ENCODE results near the gene JPH2.
"Not testable (repeated sequence)": the region's sequence is repeated elsewhere in the genome, so short reads cannot be mapped to it uniquely, and the experiment has no call there.

Gene JPH2

GRCh38 chr20:44211177-44212039 lies 24.4 kb upstream of the JPH2 start:
- peak; percentile 36 for DNase-seq (ENCODE audit: low read depth)

DNA sequence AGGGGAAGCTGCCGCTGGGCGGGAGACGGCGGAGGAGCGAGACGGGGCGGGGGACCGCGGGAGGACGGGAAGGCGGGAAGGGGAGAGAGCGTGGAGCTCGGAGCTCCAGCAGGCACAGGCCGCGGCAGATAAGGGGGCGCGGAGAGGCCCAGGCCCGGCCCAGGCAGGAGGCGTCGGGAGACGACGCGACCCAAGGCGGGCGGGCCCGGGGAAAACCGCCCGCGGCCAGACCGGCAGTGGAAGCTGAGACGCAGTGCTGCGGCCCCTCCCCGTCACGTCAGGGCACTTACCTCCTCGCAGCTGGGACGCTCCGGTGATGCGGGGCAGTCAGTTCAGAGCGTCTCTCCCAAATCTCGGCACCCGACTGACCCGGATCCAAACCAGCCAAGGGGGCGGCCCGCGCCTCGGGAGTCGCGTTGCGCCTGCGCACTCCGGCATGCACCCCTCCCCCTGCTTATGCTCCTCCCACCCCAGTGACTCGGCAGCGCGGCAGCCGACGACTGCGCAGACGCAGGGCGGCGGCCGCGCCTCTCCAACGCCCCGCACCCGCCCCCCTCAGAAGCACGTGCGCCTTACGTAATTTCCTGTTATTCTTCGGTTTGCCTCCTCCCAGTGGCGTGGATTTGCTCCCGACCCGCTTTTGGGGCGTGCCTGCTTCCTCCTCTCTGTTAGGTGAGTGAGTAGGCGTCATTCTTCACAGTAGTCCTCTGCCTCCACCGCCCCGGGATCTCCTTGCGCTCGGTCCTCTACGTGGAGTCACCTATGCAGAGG lies 23.6 kb upstream of the JPH2 start, which contains the start of gene OSER1:
Gene OSER1 (minus strand): TSS at position 366 of the 771 bp plus-strand sequence. CDS start 3,814 bp downstream, outside the sequence.
- peak; percentile 95 for DNase-seq (ENCODE audit: low read depth)

DNA sequence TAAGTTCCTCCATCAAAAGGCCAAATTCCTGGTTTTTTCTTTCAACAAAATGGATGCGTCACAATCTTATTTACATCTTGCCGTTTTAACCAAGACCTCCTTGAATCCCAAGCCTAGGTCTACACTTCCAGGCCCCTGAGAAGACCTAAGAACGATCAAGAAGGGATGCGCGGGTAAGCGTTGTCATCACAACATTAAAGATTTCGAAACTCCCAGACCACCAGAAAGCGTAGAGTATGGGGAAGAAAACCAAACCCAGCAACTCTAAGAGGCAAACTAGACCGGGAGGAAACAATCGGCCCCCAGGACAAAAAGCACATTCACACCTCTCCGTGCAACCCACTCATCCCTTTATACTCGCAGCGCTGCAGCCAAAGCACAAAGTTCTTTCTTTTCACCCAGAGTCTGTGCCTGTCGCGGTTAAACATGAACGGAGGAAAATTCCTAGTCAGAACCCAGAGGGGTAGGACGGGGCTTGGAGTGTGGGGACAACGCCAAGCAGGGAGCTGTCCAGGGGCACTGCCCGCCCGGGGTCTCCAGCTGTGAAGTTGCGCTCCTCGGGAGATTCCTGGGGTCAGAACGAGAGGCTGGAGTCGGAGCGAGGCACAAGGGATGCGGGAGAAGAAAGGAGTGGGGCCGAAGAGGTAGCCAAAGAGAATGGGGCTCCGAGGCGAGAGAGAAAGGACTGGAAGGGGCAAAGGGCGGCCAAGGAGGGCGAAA lies 22.9 kb upstream of the JPH2 start:
- peak; percentile 35 for DNase-seq (ENCODE audit: low read depth)

- peak; percentile 52 for DNase-seq (ENCODE audit: low read depth)
Observed at GRCh38 chr20:44208770-44209169, 21.8 kb upstream of the JPH2 start.

DNA sequence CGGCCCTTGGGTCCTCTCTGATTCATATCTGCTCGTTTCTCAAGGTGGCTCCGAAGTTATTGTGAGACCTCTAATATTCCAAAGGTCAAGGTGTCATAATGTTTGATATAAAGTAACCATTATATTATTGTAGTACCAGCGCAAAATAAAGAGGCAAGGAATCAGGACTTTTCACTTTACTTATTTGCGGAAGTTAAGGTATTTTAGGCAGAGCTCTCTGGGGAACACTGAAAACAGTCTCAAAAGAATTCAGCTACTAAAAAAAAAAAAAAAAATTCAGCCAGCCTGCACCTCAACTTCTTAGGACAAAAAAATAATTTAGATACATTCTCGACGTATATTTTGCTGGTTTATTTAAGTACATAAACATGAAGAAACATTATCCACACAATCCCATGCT lies 21.2 kb upstream of the JPH2 start:
- no peak for DNase-seq (ENCODE audit: low read depth)

DNA sequence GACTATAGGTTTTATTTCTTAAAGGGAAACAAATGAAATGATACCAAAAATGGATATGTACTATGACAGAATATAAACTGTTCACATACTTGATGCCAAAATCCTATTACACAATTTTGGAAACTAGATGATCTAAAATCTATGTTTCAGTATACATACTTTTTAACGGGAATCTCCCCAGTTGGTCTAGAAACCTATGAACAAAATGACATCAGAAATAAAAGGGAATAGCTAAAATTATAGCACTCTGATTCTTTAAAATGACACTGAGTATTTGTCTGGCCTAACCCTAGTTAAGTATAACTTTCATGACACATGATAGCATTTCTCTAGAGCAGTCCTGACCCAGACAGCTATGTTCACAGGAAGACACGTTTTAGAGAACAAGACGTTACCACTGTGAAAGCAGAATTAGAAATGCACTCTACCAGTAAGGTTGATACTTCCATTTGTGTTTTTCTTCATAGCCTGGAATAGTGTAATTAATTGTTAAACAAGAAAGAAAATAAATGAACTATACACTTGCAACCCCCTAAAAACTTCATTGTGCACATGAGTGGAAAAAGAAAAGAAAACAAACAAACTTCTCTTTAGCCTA lies 20.2 kb upstream of the JPH2 start:
- no peak for DNase-seq (ENCODE audit: low read depth)

GRCh38 chr20:44206132-44206531 lies 19.1 kb upstream of the JPH2 start:
- DNase-seq (ENCODE audit: low read depth), result no peak

GRCh38 chr20:44204832-44205215 lies 17.8 kb upstream of the JPH2 start:
- no peak for DNase-seq (ENCODE audit: low read depth)

DNA sequence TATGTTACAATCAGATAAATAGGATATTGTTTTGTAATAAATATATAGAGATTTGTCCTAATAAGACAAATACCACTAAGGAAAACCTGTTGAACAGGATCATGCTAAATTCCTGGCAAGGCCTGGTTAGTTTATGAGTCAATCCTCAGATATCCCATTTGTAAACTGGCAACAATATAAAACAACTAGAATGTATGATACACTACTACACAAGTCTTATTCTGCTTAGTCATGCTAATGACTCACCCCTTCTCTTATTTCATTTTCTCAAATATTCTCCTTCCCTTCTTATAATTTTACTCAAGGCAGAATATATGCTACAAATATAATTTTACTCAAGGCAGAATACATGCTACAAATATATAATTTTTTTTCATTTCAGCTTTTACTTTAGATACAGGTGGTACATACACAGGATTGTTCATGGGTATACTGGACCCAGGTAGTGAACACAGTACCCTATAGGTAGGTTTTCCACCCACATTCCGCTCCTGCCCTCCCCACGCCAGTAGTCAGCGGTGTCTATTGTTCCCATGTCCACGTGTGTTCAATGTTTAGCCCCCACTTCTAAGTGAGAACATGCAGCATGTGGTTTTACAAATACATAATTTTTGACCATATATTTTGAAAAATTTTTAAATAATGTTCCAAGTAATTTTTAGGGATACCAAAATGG lies 17.3 kb upstream of the JPH2 start:
- DNase-seq (ENCODE audit: low read depth), result peak; percentile 97

DNA sequence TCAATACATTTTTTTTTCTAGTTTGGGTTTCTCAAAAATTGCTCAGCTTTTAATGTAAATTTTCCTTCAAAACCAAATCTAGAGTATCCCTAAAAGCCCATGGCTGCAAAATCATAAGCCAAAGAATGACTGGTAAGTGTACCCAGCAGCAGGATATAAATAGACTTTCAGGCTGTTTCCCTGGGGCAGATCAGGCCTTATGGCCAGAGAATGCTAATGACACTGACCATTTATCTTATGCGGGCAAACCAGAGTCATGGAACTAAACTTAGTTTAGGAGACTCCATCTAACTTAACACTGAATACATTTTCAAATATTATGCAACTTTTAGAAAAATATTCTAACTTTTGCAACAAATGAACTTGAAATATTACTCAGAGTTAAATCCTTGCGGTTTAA lies 16.2 kb upstream of the JPH2 start:
- peak; percentile 96 for DNase-seq (ENCODE audit: low read depth)

GRCh38 chr20:44200983-44201382 lies 14.0 kb upstream of the JPH2 start:
- no peak for DNase-seq (ENCODE audit: low read depth)

GRCh38 chr20:44200371-44200770 lies 13.4 kb upstream of the JPH2 start:
- DNase-seq (ENCODE audit: low read depth), result no peak

GRCh38 chr20:44199877-44200276 lies 12.9 kb upstream of the JPH2 start:
- DNase-seq (ENCODE audit: low read depth), result no peak

- no peak for DNase-seq (ENCODE audit: low read depth)
Observed at GRCh38 chr20:44198872-44199271, 11.9 kb upstream of the JPH2 start.

- no peak for DNase-seq (ENCODE audit: low read depth)
Observed at GRCh38 chr20:44196271-44196670, 9.3 kb upstream of the JPH2 start.

DNA sequence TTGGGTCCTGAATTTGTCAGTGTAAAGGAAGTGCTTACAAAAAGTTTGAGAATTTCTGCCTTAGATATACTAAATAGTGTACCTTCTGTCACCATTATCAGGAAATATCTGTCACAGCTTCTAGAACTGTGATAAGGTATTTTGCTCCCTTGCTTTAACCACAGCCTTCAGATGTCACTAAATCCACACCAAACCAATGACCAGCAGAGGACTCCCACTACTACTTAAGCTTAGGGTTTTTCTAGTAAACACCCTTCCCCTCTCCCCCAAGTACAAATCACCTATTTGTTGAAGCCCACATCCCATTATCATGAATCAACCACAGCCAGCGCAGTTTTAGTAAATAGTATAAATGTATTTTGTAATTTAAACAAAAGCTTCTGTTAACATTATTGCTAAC lies 8.6 kb upstream of the JPH2 start:
- no peak for DNase-seq (ENCODE audit: low read depth)

DNA sequence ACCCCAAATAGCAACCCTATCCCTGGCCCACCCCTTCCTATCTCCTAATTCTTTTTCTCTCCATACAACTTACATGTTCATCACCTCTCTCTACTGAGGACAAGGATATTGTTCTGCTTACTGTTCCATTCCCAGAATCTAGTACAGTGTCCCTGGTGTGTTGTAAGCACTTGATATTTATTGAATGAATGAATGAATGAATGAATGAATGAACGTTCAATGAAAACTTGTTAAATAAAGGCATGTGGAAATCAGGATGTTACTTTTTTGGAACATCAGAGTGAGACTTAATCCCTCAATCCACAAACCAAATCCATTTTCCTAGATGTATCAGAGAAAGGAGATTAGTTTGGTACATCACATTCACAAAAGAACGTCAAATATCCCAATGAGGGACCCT lies 6.8 kb upstream of the JPH2 start:
- DNase-seq (ENCODE audit: low read depth), result no peak

- DNase-seq (ENCODE audit: low read depth), result not testable (repeated sequence)
Observed at GRCh38 chr20:44191640-44192039, 4.7 kb upstream of the JPH2 start.

GRCh38 chr20:44190197-44190852 lies 3.3 kb upstream of the JPH2 start:
- peak; percentile 71 for DNase-seq (ENCODE audit: low read depth)

DNA sequence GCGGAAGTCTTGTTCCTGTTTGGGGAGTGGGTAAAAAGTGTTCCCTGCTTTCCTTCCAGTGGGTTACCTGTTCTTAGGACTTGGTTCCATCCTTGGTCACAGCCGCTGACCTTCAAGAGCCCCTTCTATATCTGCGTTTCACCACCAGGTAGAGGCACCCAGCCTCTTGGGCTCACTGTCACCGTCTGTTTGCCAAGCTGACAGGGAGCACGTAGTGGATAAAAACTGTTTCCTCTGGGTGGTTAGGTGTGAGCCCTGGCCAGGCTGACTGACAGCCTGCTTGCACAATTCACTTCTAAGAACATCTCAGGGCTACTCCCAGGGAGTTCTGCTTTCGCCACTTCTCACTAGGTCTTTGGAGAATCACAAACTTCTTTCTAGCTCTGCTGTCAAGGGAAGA lies 1.8 kb upstream of the JPH2 start:
- peak; percentile 69 for DNase-seq (ENCODE audit: low read depth)

Measured in amniotic epithelial cell (primary cell).